D721Med (cell line): ENCODE data around the gene CORO6.
A peak's percentile ranks its signal among the peaks of the same experiment; 100 is the strongest.

ENCODE experiments used
- DNase-seq: peaks from one replicate; pipeline ENCODE4 v3.0.0; 2011; ENCODE audit warnings: low spot score; ENCODE audit not compliant: insufficient read length
- FAIRE-seq: peaks from 2 replicates; lab custom pipeline; 2011; peaks lifted over from hg19 to GRCh38; lab: Jason Lieb, UNC
- TF ChIP-seq, protein P1 (sequence below): IDR thresholded peaks from 2 replicates; pipeline ENCODE4 v1.5.1; 2012; ENCODE audit warnings: mild to moderate bottlenecking, control low read depth; ENCODE audit not compliant: insufficient read depth; ENCODE audit errors: missing control alignments

Gene CORO6

GRCh38 chr17:29566473-29567303 lies 56.0 kb downstream of the CORO6 start, which contains the start of gene ABHD15:
Gene ABHD15 (minus strand): TSS chr17:29567037. CDS start chr17:29566966, 71 bp downstream.
- peak; percentile 52 for DNase-seq
- no peak for FAIRE-seq
- TF ChIP-seq, protein P1, sequence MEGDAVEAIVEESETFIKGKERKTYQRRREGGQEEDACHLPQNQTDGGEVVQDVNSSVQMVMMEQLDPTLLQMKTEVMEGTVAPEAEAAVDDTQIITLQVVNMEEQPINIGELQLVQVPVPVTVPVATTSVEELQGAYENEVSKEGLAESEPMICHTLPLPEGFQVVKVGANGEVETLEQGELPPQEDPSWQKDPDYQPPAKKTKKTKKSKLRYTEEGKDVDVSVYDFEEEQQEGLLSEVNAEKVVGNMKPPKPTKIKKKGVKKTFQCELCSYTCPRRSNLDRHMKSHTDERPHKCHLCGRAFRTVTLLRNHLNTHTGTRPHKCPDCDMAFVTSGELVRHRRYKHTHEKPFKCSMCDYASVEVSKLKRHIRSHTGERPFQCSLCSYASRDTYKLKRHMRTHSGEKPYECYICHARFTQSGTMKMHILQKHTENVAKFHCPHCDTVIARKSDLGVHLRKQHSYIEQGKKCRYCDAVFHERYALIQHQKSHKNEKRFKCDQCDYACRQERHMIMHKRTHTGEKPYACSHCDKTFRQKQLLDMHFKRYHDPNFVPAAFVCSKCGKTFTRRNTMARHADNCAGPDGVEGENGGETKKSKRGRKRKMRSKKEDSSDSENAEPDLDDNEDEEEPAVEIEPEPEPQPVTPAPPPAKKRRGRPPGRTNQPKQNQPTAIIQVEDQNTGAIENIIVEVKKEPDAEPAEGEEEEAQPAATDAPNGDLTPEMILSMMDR, result no peak

GRCh38 chr17:29565643-29566472 lies 56.9 kb downstream of the CORO6 start:
- DNase-seq (no peak), FAIRE-seq (no peak)
- TF ChIP-seq, protein P1, result peak; percentile 26
